Measurements from ENCODE around the gene MAP1S.

DNA sequence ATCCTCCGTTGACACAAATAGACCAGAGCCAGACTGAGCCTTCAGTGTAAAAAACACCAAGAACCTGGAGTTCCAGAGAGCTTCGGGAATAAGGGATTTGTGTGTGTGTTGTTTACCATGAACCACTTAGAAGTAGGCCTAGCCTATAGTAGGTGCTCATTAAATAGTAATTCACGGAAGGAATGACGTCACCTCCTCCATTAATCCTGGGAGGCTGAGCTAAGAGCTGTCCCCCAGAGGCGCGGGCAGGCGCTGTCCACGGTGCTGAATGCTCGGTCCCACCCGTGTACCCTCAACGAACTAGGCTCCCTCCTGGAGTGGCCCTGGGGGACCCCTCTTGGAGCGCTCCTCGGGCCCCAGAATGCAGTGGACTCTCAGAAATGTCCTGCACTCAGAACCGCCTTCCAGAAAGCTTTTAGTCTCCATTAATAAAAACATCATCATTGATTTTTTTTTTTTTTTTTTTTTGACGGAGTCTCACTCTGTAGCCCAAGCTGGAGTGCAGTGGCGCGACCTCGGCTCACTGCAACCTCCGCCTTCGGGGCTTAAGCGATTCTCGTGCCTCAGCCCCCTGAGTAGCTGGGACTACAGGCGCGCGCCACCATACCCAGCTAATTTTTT lies 37.7 kb upstream of the MAP1S start:
- TF ChIP-seq, protein P1, sequence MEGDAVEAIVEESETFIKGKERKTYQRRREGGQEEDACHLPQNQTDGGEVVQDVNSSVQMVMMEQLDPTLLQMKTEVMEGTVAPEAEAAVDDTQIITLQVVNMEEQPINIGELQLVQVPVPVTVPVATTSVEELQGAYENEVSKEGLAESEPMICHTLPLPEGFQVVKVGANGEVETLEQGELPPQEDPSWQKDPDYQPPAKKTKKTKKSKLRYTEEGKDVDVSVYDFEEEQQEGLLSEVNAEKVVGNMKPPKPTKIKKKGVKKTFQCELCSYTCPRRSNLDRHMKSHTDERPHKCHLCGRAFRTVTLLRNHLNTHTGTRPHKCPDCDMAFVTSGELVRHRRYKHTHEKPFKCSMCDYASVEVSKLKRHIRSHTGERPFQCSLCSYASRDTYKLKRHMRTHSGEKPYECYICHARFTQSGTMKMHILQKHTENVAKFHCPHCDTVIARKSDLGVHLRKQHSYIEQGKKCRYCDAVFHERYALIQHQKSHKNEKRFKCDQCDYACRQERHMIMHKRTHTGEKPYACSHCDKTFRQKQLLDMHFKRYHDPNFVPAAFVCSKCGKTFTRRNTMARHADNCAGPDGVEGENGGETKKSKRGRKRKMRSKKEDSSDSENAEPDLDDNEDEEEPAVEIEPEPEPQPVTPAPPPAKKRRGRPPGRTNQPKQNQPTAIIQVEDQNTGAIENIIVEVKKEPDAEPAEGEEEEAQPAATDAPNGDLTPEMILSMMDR (IDR thresholded peaks at IDR 0.05; ENCODE audit: control extremely low read depth in 1 of 3, insufficient read depth in 1 of 3, low read depth in 1 of 3, low read length in 3 of 3): no peak
- TF ChIP-seq POLR2A (IDR thresholded peaks at IDR 0.05; ENCODE audit: control extremely low read depth in 1 of 2, low read depth in 2 of 2, low read length in 2 of 2) (no peak), USF2 (IDR thresholded peaks at IDR 0.05; ENCODE audit: low read length) (no peak), BRCA1 (IDR thresholded peaks at IDR 0.05; ENCODE audit: low read depth, low read length) (no peak), POLR2AphosphoS5 (IDR thresholded peaks at IDR 0.05; ENCODE audit: low read depth, low read length) (no peak), MAX (IDR thresholded peaks at IDR 0.05) (no peak), JUND (IDR thresholded peaks at IDR 0.05; ENCODE audit: low read length) (peak; percentile 95), SIN3A (conservative IDR thresholded peaks at IDR 0.05 in 1 of 2, IDR thresholded peaks at IDR 0.05 in 1 of 2; ENCODE audit: low read depth in 1 of 2, low read length in 2 of 2) (peak; percentile 85 to 88; a peak in 3 of 4 replicates), EP300 (IDR thresholded peaks at IDR 0.05; ENCODE audit: borderline replicate concordance in 1 of 2, low read depth in 2 of 2, low read length in 2 of 2) (no peak), RFX5 (IDR thresholded peaks at IDR 0.05; ENCODE audit: borderline replicate concordance, low read depth, low read length) (no peak), CEBPB (IDR thresholded peaks at IDR 0.05; ENCODE audit: low read depth, low read length) (no peak), JUN (IDR thresholded peaks at IDR 0.05; ENCODE audit: low read depth, low read length) (peak; percentile 78), RAD21 (IDR thresholded peaks at IDR 0.05 in 1 of 2, conservative IDR thresholded peaks at IDR 0.05 in 1 of 2; ENCODE audit: low read depth in 2 of 2, low read length in 2 of 2) (no peak)
